ENCODE measurements around the gene MDM4. TPM values are rescaled to one million over a fixed set of nuclear protein-coding genes. Genes with fewer than 3 reads are reported as not detected.

Gene MDM4
- total RNA-seq, 1 experiment from 2014 or later: 49.6 TPM

DNA sequence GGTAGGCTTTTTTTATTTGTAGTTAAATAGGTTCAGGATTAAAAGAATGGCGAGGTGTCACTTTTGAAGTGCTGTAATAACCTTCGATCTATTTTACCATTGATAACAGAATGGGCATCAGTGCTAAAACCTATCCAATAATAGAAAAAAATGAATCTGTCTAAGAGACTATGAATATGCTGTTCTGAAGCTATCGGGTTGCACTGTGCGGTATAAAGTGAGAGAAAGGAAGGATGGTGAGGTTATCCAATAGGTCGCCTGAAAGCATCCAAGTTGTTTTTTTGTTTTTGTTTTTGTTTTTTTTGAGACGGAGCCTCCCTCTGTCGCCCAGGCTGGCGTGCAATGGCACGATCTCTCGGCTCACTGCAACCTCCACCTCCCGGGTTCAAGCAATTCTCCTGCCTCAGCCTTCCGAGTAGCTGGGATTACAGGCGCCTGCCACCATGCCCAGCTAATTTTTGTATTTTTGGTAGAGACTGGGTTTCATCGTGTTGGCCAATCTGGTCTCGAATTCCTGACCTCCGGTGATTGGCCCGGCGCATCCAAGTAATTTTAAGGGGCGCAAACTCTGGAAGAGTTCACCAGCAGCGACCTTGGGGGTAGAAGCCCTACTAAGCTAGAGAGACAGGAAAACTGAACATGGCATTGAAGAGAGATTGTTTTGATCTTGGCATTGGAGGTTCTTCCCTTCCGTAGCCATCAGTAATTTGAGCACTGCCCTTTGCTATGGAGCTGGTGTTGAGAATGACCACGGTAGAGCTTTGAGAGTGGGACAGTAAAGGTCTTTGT is 8.7 kb upstream of the MDM4 start:
- Histone ChIP-seq H2AK5ac (ENCODE audit: insufficient read length, low read length) (no peak overlapping the region), H3K4ac (ENCODE audit: low read depth, low read length) (no peak overlapping the region; the same call in 1 of the 2 replicates), H2BK5ac (ENCODE audit: insufficient read length, low read length) (no peak overlapping the region), H2BK120ac (ENCODE audit: low read depth, low read length, poor library complexity, severe bottlenecking) (no peak overlapping the region), H3K23me2 (ENCODE audit: insufficient read length, low read depth, low read length, poor library complexity, severe bottlenecking) (no peaks in the 10 kb centered on the region), H2BK15ac (ENCODE audit: low read depth, low read length) (no peak overlapping the region), H3K79me1 (ENCODE audit: insufficient read depth, low read depth, low read length, poor library complexity, severe bottlenecking) (no peaks in the 10 kb centered on the region), H3K18ac (ENCODE audit: insufficient read length, low read depth, low read length) (peak overlapping the region; percentile 74), H2BK20ac (ENCODE audit: low read depth, low read length, poor library complexity, severe bottlenecking) (no peak overlapping the region), H4K91ac (ENCODE audit: insufficient read length, low read depth, low read length) (no peak overlapping the region), H3K14ac (ENCODE audit: insufficient read depth, low read length) (no peak overlapping the region; the same call in 1 of the 2 replicates), H2AFZ (ENCODE audit: low read length) (peak overlapping the region; percentile 3), H3K9me3 (ENCODE audit: control insufficient read depth, low read depth, low read length) (no peaks in the 10 kb centered on the region), H3K4me1 (ENCODE audit: insufficient read depth, low read length) (no peaks in the 10 kb centered on the region), H3K27ac (ENCODE audit: insufficient read length, low read depth, low read length) (peak overlapping the region; percentile 75), H3K23ac (ENCODE audit: insufficient read length, low read depth, low read length) (no peak overlapping the region), H4K8ac (replicated peaks; ENCODE audit: insufficient read length, low read depth, low read length) (no peak overlapping the region), H4K5ac (ENCODE audit: insufficient read length, low read depth, low read length) (no peak overlapping the region), H3K79me2 (ENCODE audit: insufficient read depth, low read length) (no peaks in the 10 kb centered on the region), H3K27me3 (ENCODE audit: insufficient read depth, low read length) (no peaks in the 10 kb centered on the region), H2BK12ac (ENCODE audit: insufficient read length, low read depth, low read length) (no peak overlapping the region), H3T11ph (ENCODE audit: low read length) (peak overlapping the region; percentile 94), H4K20me1 (ENCODE audit: control insufficient read depth, insufficient read depth, insufficient read length) (no peaks in the 10 kb centered on the region), H3K4me2 (ENCODE audit: insufficient read depth, insufficient read length, low read length) (peak overlapping the region; percentile 65), H3K9ac (ENCODE audit: extremely low read depth, insufficient read length, low read length) (peak overlapping the region; percentile 98), H3K56ac (ENCODE audit: insufficient read length, low read depth, low read length) (no peak overlapping the region)
- TF ChIP-seq, protein P1, sequence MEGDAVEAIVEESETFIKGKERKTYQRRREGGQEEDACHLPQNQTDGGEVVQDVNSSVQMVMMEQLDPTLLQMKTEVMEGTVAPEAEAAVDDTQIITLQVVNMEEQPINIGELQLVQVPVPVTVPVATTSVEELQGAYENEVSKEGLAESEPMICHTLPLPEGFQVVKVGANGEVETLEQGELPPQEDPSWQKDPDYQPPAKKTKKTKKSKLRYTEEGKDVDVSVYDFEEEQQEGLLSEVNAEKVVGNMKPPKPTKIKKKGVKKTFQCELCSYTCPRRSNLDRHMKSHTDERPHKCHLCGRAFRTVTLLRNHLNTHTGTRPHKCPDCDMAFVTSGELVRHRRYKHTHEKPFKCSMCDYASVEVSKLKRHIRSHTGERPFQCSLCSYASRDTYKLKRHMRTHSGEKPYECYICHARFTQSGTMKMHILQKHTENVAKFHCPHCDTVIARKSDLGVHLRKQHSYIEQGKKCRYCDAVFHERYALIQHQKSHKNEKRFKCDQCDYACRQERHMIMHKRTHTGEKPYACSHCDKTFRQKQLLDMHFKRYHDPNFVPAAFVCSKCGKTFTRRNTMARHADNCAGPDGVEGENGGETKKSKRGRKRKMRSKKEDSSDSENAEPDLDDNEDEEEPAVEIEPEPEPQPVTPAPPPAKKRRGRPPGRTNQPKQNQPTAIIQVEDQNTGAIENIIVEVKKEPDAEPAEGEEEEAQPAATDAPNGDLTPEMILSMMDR (conservative IDR thresholded peaks at IDR 0.05): no peak
- peak; percentile 87 for DNase-seq
- peaks cover 0 to 2% (median 0%) of the 10 kb centered on the region in 3 experiments; a peak in 1 of 7 replicates for H3K36me3 Mint-ChIP-seq (ENCODE audit: insufficient read depth in 1 of 3, low read depth in 3 of 3)
- peak overlapping the region; percentile 92 to 99 (median 99) for H3K27ac Mint-ChIP-seq
- no CpG with 5 or more reads among the region's 22 CpGs for WGBS (ENCODE audit: extremely low coverage, insufficient read length, low lambda C conversion rate)
- H3K4me3 Mint-ChIP-seq: peak overlapping the region; percentile 94
- peaks cover 10% of the 10 kb centered on the region in 2 experiments for H3K4me1 Mint-ChIP-seq
- peaks cover 5% of the 10 kb centered on the region in 2 experiments; a peak in 3 of 5 replicates for H3K9me3 Mint-ChIP-seq
- peaks cover 3% of the 10 kb centered on the region; the same call in 1 of the 2 replicates for H3K27me3 Mint-ChIP-seq (ENCODE audit: low read depth)

Measured in H9 (cell line).